Posterior vena cava (tissue), 2 donors: ENCODE results near the gene FCHSD1. TPM values are rescaled to one million over a fixed set of nuclear protein-coding genes. Genes with fewer than 3 reads are reported as not detected.
"Not testable (repeated sequence)": the region's sequence is repeated elsewhere in the genome, so short reads cannot be mapped to it uniquely, and the experiment has no call there.

Experiments
- DNase-seq: peaks from one replicate; pipeline ENCODE4 v3.0.0-alpha.2; 2020; ENCODE audit warnings: low spot score
- intact Hi-C, 2 donors: fragments of 100-400 bp; cut with DNase I; formaldehyde crosslinking; loops; one replicate each; pipeline versions ENCODE4 v1.14.1 to v1.14.2; 2022 to 2023
- total RNA-seq, 2 donors: library from RNA; stranded (reverse); fragmentation: NEBNext Ultra II Directional; extraction: Animal tissue kit (Norgen Biotek cat#: 25700); gene quantifications; one replicate each; pipeline ENCODE4 v1.2.1, GENCODE V29; 2021
- donor health status: DM: yes; HTN: yes; CAD: no.
- donor health status: DM: yes; HTN: yes; CAD: no.

FCHSD1 gene
- total RNA-seq, 2 donors from 2014 or later: 11.6 to 13.6 TPM

- no peak for DNase-seq
- intact Hi-C loops: no loop called here
These were observed 22.9 kb downstream of the FCHSD1 start for GRCh38 chr5:141628175-141628788.

GRCh38 chr5:141623611-141624010 is 27.6 kb downstream of the FCHSD1 start:
- intact Hi-C loops: no loop called here
- no peak for DNase-seq

DNA sequence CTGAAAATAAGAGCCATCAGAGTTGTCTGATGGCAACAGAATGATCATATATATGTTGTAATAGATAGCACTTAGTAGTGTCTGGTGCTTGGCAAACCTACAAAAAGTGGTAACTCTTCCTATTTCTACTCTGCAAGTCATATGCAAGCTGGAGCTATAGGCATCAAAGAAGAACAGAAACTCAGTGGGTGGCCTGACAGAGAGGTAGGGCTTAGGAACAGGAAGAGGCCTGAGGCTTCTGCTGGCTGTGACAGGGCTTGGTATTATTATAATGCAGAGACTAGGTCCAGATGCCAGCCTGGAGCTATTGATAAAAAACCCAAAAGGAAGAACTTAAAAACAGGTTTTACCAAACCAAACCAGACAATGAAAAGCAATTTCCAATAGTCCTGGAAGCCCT is 28.0 kb downstream of the FCHSD1 start:
- intact Hi-C loops: no loop called here

DNA sequence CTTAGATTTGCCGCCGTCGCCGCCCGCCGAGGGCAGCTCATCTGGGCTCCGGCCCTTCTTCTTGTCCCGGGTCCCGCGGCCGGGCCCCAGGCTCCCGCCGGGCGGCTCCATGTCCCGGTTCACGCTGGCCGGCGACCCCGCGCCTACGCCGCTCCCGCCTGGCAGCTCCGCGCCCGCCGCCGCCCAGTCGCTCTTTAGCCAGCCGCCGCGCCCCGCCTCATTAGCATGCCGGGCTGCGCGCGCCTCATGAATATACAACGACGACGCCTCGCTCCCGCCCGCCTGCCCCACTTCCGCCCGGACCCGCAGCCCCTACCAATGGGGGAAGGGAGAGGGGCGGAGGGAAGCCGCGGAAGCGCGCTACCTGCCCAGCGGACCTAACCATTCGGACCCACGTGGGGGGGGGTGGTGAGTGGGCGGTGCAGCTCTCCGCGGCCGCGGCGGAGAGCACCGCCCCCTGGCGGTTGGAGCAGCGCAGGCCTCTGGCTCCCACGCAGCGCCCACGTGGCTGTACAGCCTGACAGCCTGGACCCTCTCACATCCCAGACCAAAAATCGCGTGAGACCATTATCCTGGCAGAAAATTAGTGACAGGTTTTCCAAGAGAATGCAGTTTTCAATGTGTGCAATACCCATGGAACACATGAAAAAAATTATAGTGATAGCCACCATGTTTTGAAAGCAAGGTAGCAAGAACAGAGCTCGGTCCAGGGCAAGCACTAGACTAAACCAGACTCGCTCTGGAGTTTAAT is 32.2 kb downstream of the FCHSD1 start, which contains the start of gene DIAPH1:
Gene DIAPH1 (minus strand): TSS at position 197 of the 751 bp plus-strand sequence. CDS start 86 bp downstream, at position 111.
- intact Hi-C loops: loop anchor here in 1 of 2 donors (2.0 kb wide), 1 partner anchor 26 kb away; no protein-coding TSS in a partner anchor
- DNase-seq: peak; percentile 99

More for the DNA sequence above, 28.0 kb downstream of the FCHSD1 start:
- DNase-seq: no peak

- peak; percentile 90 for DNase-seq
- intact Hi-C loops: loop anchor here in 1 of 2 donors (2.0 kb wide), 1 partner anchor 25 kb away; no protein-coding TSS in a partner anchor
These were observed 33.0 kb downstream of the FCHSD1 start for GRCh38 chr5:141618030-141618803.

DNA sequence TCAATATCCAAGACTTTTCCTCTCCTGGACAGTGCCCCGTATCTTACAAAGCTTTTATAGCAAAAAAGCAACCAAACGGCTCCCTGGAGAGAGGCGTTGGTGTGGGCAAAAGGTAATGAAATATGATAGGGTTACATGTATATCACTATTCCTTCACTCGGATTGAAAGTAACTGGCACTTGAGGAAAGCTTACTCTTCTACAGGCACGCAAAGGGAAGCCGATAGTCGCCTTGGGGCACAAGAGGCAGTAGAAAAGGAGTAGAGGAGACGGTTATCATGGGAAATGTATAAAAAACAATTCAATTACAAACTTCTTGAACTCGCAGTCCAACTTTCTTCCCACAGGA is 33.6 kb downstream of the FCHSD1 start:
- DNase-seq: no peak
- intact Hi-C loops: loop anchor here in 1 of 2 donors (2.0 kb wide), 1 partner anchor 25 kb away; no protein-coding TSS in a partner anchor

DNA sequence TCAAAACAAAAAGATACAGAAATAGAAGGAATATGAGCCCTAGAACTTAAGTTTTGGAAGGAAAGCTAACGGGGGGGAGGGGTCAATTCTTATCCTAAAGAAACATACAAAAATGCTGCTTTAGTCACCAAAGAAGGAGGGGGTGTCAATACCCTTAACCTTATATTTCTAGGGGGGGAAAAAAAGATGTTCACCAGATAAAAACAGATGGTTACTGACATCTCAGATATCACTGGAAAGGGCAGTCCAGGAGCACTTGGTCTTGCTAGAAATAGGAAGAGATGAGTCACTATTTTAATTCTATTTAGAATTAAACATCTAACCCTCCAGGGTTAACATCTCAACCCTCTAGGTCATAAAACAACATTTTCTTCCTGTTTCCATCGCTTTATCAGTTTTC is 34.1 kb downstream of the FCHSD1 start:
- no peak for DNase-seq
- intact Hi-C loops: no loop called here

DNA sequence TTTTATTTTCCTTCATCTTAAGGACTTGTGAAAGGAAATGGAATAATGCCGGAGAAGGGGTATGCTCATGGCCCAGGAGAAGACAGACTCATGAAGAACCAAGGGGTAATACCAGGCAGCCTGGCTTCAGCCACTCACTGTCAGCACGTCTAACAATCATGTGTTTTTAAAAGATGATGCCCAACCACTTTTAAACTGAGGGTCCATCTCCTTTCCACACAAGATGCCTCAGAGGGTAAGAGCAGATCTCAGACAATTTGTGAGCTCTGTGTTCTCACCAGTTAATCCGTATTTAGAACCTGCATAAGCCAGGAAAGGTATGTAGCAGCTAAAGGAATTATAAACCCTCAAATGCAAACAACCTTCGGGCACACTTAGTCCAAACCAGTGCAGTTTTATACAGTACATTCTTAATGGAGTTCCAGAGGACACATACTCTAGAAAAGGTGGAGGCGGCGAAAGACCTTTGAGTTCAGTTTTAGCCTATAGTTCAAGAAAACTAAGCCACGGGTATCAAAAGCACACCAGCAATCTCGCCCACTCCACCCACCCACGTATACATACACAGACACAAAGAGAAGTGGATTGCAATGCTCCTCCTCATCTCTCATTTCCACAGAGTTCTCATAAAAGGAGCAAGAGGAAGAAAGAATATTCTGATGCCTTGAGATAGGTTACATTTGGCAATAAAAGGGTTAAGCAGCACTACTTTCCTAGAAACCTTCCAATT is 35.1 kb downstream of the FCHSD1 start:
- no peak for DNase-seq
- intact Hi-C loops: no loop called here

DNA sequence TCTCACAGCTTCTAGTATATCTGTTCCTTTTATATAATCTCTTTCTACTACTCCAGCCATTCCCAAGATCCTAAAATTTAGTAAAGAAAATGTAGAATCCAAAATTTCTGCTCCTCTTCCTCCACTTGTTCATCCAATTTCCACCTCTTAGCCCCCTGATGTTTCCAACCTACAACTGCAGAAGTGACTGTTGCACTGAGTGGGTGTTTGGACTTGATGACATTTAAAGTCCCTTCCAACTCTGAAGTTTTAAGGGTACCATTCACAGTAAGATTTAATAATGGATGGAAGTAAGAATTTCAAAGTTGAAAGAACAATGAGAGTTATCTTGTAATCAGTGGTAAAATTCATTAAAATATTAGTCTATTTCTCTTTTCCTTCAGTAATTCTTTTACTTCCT is 37.9 kb downstream of the FCHSD1 start:
- DNase-seq: no peak
- intact Hi-C loops: no loop called here

DNA sequence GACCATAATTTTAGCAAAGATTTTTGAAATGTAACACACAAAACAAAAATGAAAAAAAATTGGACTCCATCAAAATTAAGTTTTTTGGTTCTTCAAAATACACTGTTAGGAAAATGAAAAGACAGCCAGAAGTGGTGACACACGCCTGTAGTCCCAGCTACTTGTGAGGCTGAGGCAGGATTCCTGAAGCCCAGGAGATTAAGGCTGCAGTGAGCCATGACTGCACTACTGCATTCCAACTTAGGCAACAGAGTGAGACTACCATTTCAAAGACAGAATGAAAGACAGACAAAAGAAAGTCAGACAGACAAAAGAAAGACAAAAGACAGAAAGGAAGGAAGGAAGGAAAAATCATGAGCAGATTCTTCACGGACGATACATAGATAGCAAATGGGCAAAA is 39.9 kb downstream of the FCHSD1 start:
- intact Hi-C loops: no loop called here
- DNase-seq: no peak

GRCh38 chr5:141609921-141610320 is 41.3 kb downstream of the FCHSD1 start:
- intact Hi-C loops, DNase-seq: not testable (repeated sequence)

GRCh38 chr5:141609044-141609443 is 42.2 kb downstream of the FCHSD1 start:
- intact Hi-C loops: no loop called here
- no peak for DNase-seq

- intact Hi-C loops: no loop called here
- DNase-seq: no peak
These were observed 42.7 kb downstream of the FCHSD1 start for GRCh38 chr5:141608557-141608956.

DNA sequence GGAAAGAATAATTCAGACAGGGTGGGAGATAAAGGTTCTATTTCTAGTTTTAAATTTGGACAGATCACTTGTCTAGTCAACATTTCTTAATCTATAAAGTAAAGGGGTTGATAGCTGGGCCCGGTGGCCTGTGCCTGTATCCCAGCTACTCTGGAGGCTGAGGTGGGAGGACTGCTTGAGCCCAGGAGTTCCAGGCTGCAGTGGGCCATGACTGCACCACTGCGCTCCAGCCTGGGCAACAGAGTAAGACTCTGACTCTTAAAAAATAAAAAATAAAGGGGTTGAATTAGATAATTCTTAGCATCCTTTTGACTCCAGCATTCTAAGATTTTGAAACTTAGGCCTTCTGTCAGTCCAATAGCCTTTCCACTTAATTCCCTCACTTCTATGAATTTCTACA is 43.2 kb downstream of the FCHSD1 start:
- intact Hi-C loops: no loop called here
- DNase-seq: no peak

GRCh38 chr5:141605523-141606277 is 45.5 kb downstream of the FCHSD1 start:
- DNase-seq: no peak
- intact Hi-C loops: no loop called here

GRCh38 chr5:141603923-141604717 is 47.1 kb downstream of the FCHSD1 start:
- DNase-seq: peak; percentile 83
- intact Hi-C loops: no loop called here

DNA sequence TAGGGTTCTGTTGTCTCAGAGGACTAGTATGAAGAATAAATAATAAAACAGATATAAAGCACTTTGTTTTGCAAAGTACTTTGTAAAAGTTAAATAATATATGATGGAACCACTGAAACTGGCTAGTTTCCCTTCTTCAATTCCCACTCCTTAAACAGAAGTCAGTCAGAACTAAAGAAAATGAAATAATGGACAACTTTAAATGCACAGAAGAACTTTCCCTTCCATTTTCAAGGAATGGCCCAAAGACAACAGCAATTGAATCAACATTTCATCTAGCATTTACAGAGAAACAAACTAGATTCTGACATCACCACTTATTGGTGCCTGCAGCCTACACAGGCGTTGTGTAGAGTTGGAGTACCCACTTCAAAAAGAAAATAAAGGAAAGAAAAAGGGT is 48.6 kb downstream of the FCHSD1 start:
- intact Hi-C loops: no loop called here
- no peak for DNase-seq
